Muscle of arm (tissue), 12 donors: ENCODE results near the gene PLEKHM1. TPM values are rescaled to one million over a fixed set of nuclear protein-coding genes. Genes with fewer than 3 reads are reported as not detected.

ENCODE experiments used
- DNase-seq: peaks from one replicate; pipeline ENCODE4 v3.0.0-alpha.2; 2013
- polyA plus RNA-seq, 12 donors: library from polyadenylated mRNA; unstranded; fragments of 120-200 nt; gene quantifications; one replicate each; pipeline ENCODE4 v1.2.1, GENCODE V29; 2013; ENCODE audit not compliant: insufficient read length in 12 of 12

The PLEKHM1 gene
- polyA plus RNA-seq, 12 donors: 2.7 to 19.6 (median 10.6) TPM; not detected in 1

- no peak for DNase-seq
These were observed 61.6 kb downstream of the PLEKHM1 start for GRCh38 chr17:45428931-45429338.

GRCh38 chr17:45428050-45428617 is 62.4 kb downstream of the PLEKHM1 start:
- no peak for DNase-seq

GRCh38 chr17:45427181-45427835 is 63.2 kb downstream of the PLEKHM1 start:
- no peak for DNase-seq

- no peak for DNase-seq
These were observed 64.0 kb downstream of the PLEKHM1 start for GRCh38 chr17:45426561-45426960.

GRCh38 chr17:45425984-45426413 is 64.5 kb downstream of the PLEKHM1 start:
- DNase-seq: no peak

GRCh38 chr17:45425125-45425983 is 65.2 kb downstream of the PLEKHM1 start:
- DNase-seq: no peak

- no peak for DNase-seq
These were observed 65.8 kb downstream of the PLEKHM1 start for GRCh38 chr17:45424769-45425124.

- DNase-seq: no peak
These were observed 66.6 kb downstream of the PLEKHM1 start for GRCh38 chr17:45423975-45424335.

GRCh38 chr17:45423304-45423974 is 67.1 kb downstream of the PLEKHM1 start:
- DNase-seq: no peak

- DNase-seq: no peak
These were observed 75.3 kb downstream of the PLEKHM1 start for GRCh38 chr17:45414990-45415881.

GRCh38 chr17:45413498-45413923 is 77.0 kb downstream of the PLEKHM1 start:
- DNase-seq: no peak

GRCh38 chr17:45411348-45412105 is 79.0 kb downstream of the PLEKHM1 start:
- DNase-seq: no peak

GRCh38 chr17:45410144-45411091 is 80.1 kb downstream of the PLEKHM1 start:
- DNase-seq: no peak

GRCh38 chr17:45409659-45410076 is 80.9 kb downstream of the PLEKHM1 start:
- DNase-seq: no peak

GRCh38 chr17:45408611-45409421 is 81.7 kb downstream of the PLEKHM1 start:
- DNase-seq: no peak

GRCh38 chr17:45406107-45406506 is 84.4 kb downstream of the PLEKHM1 start:
- no peak for DNase-seq

GRCh38 chr17:45405250-45406086 is 85.1 kb downstream of the PLEKHM1 start:
- DNase-seq: no peak
